ENCODE measurements around the gene DAB1.

DAB1 gene

GRCh38 chr1:57214951-57215575 is 208.8 kb downstream of the DAB1 start:
- Histone ChIP-seq H3K4me3 (replicated peaks; ENCODE audit: insufficient read depth, low read length) (no peak overlapping the region), H3K27me3 (ENCODE audit: insufficient read depth, poor library complexity, severe bottlenecking) (no peaks in the 10 kb centered on the region), H3K27ac (replicated peaks) (no peak overlapping the region)
- TF ChIP-seq POLR2AphosphoS5 (IDR thresholded peaks at IDR 0.05; ENCODE audit: low read depth), result no peak
- no peak for TF ChIP-seq GABPA (IDR thresholded peaks at IDR 0.05; ENCODE audit: low read depth)
- no peak for TF ChIP-seq SPI1 (IDR thresholded peaks at IDR 0.05; ENCODE audit: borderline replicate concordance, low read depth)
- TF ChIP-seq, protein P1, sequence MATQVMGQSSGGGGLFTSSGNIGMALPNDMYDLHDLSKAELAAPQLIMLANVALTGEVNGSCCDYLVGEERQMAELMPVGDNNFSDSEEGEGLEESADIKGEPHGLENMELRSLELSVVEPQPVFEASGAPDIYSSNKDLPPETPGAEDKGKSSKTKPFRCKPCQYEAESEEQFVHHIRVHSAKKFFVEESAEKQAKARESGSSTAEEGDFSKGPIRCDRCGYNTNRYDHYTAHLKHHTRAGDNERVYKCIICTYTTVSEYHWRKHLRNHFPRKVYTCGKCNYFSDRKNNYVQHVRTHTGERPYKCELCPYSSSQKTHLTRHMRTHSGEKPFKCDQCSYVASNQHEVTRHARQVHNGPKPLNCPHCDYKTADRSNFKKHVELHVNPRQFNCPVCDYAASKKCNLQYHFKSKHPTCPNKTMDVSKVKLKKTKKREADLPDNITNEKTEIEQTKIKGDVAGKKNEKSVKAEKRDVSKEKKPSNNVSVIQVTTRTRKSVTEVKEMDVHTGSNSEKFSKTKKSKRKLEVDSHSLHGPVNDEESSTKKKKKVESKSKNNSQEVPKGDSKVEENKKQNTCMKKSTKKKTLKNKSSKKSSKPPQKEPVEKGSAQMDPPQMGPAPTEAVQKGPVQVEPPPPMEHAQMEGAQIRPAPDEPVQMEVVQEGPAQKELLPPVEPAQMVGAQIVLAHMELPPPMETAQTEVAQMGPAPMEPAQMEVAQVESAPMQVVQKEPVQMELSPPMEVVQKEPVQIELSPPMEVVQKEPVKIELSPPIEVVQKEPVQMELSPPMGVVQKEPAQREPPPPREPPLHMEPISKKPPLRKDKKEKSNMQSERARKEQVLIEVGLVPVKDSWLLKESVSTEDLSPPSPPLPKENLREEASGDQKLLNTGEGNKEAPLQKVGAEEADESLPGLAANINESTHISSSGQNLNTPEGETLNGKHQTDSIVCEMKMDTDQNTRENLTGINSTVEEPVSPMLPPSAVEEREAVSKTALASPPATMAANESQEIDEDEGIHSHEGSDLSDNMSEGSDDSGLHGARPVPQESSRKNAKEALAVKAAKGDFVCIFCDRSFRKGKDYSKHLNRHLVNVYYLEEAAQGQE (IDR thresholded peaks at IDR 0.05; ENCODE audit: insufficient replicate concordance, low read depth), result no peak
- TF ChIP-seq, protein P2, sequence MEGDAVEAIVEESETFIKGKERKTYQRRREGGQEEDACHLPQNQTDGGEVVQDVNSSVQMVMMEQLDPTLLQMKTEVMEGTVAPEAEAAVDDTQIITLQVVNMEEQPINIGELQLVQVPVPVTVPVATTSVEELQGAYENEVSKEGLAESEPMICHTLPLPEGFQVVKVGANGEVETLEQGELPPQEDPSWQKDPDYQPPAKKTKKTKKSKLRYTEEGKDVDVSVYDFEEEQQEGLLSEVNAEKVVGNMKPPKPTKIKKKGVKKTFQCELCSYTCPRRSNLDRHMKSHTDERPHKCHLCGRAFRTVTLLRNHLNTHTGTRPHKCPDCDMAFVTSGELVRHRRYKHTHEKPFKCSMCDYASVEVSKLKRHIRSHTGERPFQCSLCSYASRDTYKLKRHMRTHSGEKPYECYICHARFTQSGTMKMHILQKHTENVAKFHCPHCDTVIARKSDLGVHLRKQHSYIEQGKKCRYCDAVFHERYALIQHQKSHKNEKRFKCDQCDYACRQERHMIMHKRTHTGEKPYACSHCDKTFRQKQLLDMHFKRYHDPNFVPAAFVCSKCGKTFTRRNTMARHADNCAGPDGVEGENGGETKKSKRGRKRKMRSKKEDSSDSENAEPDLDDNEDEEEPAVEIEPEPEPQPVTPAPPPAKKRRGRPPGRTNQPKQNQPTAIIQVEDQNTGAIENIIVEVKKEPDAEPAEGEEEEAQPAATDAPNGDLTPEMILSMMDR (IDR thresholded peaks at IDR 0.05; ENCODE audit: insufficient read depth, low read length), result no peak
- no peak for DNase-seq (ENCODE audit: low read depth in 1 of 2, low spot score in 1 of 2)

GRCh38 chr1:57210881-57211280 is 213.0 kb downstream of the DAB1 start:
- Histone ChIP-seq H3K27me3 (ENCODE audit: insufficient read depth, poor library complexity, severe bottlenecking) (no peaks in the 10 kb centered on the region), H3K27ac (replicated peaks) (no peak overlapping the region), H3K4me3 (replicated peaks; ENCODE audit: insufficient read depth, low read length) (no peak overlapping the region)
- TF ChIP-seq SPI1 (IDR thresholded peaks at IDR 0.05; ENCODE audit: borderline replicate concordance, low read depth) (no peak), GABPA (IDR thresholded peaks at IDR 0.05; ENCODE audit: low read depth) (no peak), POLR2AphosphoS5 (IDR thresholded peaks at IDR 0.05; ENCODE audit: low read depth) (no peak)
- TF ChIP-seq, protein P2 (IDR thresholded peaks at IDR 0.05; ENCODE audit: insufficient read depth, low read length), result no peak
- TF ChIP-seq, protein P1 (IDR thresholded peaks at IDR 0.05; ENCODE audit: insufficient replicate concordance, low read depth), result no peak
- no peak for DNase-seq (ENCODE audit: low read depth in 1 of 2, low spot score in 1 of 2)

DNA sequence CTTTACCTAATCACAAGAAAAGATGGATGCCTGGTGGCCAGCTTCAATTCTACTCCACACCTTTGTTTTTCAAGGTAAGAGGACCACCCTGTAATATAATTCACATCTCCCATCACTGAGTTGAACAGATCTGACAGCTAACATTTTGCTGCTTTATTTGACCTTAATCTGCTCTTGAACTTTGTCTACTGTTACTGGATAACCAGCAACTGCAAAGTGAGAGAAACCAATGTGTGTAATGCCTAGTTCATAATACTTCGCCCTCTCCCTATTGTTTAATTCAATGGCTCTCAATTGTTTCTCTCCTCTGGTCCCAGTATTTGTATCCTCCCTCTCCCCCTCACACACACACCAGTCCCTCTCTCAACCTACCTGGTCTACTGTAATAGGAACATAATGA is 214.4 kb downstream of the DAB1 start:
- DNase-seq (ENCODE audit: low read depth in 1 of 2, low spot score in 1 of 2), result no peak
- H3K27ac ChIP-seq (replicated peaks), result no peak overlapping the region
- TF ChIP-seq POLR2AphosphoS5 (IDR thresholded peaks at IDR 0.05; ENCODE audit: low read depth) (no peak), SPI1 (IDR thresholded peaks at IDR 0.05; ENCODE audit: borderline replicate concordance, low read depth) (no peak), GABPA (IDR thresholded peaks at IDR 0.05; ENCODE audit: low read depth) (no peak)
- TF ChIP-seq, protein P1 (IDR thresholded peaks at IDR 0.05; ENCODE audit: insufficient replicate concordance, low read depth), result no peak
- TF ChIP-seq, protein P2 (IDR thresholded peaks at IDR 0.05; ENCODE audit: insufficient read depth, low read length), result no peak
- H3K4me3 ChIP-seq (replicated peaks; ENCODE audit: insufficient read depth, low read length), result no peak overlapping the region
- no peaks in the 10 kb centered on the region for H3K27me3 ChIP-seq (ENCODE audit: insufficient read depth, poor library complexity, severe bottlenecking)

Measured in HL-60 (cell line).